ENCODE data around the gene OBP2A.

Gene OBP2A

GRCh38 chr9:135580664-135581380, 34.9 kb downstream of the OBP2A start:
- no peak for DNase-seq

- DNase-seq: no peak
These were observed 35.9 kb downstream of the OBP2A start for GRCh38 chr9:135581636-135582426.

GRCh38 chr9:135582541-135582940, 36.6 kb downstream of the OBP2A start:
- no peak for DNase-seq

- DNase-seq: no peak
These were observed 37.2 kb downstream of the OBP2A start for GRCh38 chr9:135582966-135583687.

- no peak for DNase-seq
These were observed 37.7 kb downstream of the OBP2A start for GRCh38 chr9:135583688-135584011.

GRCh38 chr9:135584371-135584770, 38.4 kb downstream of the OBP2A start:
- no peak for DNase-seq

- no peak for DNase-seq
These were observed 39.0 kb downstream of the OBP2A start for GRCh38 chr9:135584934-135585333.

- DNase-seq: no peak
These were observed 40.7 kb downstream of the OBP2A start for GRCh38 chr9:135586601-135587109.

- DNase-seq: no peak
These were observed 41.7 kb downstream of the OBP2A start for GRCh38 chr9:135587658-135588057.

- no peak for DNase-seq
These were observed 42.4 kb downstream of the OBP2A start for GRCh38 chr9:135588371-135588770.

GRCh38 chr9:135588886-135589595, 43.1 kb downstream of the OBP2A start:
- DNase-seq: no peak

- DNase-seq: no peak
These were observed 43.9 kb downstream of the OBP2A start for GRCh38 chr9:135589596-135590485.

- DNase-seq: no peak
These were observed 44.7 kb downstream of the OBP2A start for GRCh38 chr9:135590486-135591079.

- DNase-seq: no peak
These were observed 45.8 kb downstream of the OBP2A start for GRCh38 chr9:135591506-135592330.

- no peak for DNase-seq
These were observed 46.3 kb downstream of the OBP2A start for GRCh38 chr9:135592331-135592590.

- no peak for DNase-seq
These were observed 46.7 kb downstream of the OBP2A start for GRCh38 chr9:135592625-135593024.

- DNase-seq: no peak
These were observed 50.3 kb downstream of the OBP2A start for GRCh38 chr9:135596211-135596610.
